Activated effector memory CD4-positive, alpha-beta T cell treated with anti-CD3 and anti-CD28 coated beads, Interleukin-2, amount 50 U/mL, for 16 hours (primary cell): ENCODE data around the gene HK3.

Source experiments
- DNase-seq: peaks from one replicate; pipeline ENCODE4 v3.0.0-alpha.2; 2020

HK3 gene

GRCh38 chr5:176865964-176866363 is 33.2 kb downstream of the HK3 start:
- DNase-seq, result no peak

DNA sequence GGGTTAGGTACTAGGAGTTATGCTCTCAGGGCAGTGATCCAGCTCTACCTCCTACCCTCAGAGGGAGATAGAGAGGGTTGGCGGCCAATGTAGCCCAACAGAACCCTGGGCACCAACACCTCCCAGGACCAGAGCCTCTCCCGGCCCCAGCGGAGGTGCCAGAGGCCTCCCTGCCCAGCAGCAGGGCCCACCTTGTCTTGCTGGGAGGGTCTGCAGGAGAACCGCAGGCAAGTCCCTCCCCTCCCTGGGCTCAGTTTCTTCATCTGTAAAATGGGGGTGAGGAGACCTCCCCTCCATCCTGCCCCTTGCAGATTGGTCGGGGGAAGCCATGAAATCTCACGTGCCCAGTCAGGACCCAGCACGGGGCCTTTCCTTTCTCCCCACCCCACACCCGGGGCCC is 34.4 kb downstream of the HK3 start:
- no peak for DNase-seq

DNA sequence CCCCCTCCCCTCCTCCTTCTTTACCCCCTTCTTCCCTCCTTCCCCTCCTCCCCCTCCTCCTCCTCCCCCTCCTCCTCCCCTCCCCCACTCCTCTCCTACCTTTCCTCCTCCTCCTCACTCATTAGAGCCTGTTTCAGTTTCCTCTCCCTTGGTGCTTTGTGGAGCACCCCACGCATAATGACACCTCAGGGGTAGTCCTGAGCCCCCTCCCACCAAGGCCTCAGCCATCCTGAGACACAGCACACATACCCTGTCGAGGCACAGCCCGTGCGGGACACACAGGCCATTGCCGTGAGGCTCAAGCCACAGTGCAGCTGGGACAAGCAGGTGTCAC is 35.4 kb downstream of the HK3 start:
- no peak for DNase-seq

DNA sequence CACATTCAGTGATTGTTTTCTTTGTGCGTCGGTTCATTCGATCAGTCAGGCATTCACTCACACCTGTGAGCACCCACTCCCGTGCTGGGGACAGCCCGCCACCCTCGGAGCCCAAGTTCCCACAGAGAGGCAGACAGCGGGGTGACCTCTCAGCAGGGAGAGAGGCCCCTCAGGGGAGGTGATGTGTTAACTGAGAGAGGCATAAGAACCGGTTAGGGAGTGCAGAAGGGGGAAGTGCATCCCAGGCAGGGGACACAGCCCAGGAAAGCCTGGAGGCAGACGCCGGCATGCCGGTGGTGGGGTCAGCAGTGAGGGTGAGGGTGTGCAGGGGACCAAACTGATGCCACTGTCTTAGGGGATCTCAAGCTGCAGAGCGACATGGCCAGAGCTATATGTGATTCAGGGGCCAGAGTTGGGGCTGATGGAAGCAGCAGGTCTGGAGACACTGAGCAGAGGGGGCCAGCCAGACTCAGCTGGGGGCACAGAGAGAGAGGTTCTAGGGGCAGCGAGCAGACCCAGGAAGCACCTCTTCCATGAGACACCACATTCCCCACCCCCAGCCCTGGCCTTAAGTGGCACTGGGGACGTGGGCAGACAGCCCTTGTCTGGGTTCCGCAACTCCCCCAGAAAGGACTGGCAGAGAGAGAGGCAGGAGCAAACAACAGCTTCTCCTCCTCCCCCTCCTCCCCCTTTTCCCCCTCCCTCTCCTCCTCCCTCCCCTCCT is 35.9 kb downstream of the HK3 start:
- no peak for DNase-seq

DNA sequence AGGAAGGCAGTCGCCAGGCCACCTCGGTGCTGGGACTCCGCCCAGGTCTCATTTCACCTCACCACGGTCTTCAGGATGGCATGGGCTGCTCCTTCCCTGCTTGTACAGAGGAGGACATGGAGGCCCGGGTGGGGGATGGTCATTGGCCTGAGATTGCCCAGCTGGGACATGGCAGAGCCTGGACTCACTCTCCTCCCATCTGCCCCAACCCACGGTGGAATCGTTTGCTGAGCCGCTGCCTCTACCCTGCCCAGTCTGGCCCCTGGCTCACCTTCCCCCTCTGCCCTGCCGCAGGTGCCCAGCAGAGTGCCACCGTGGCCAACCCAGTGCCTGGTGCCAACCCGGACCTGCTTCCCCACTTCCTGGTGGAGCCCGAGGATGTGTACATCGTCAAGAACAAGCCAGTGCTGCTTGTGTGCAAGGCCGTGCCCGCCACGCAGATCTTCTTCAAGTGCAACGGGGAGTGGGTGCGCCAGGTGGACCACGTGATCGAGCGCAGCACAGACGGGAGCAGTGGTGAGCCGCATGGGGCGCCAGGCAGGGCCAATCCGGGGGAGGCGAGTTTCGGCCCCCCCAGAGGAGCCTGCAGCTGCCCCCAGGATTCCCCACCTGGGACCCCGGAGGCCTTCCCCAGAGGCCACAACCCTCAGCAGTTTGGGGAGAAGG is 36.7 kb downstream of the HK3 start:
- DNase-seq, result no peak

GRCh38 chr5:176861276-176861675 is 37.9 kb downstream of the HK3 start:
- DNase-seq, result no peak

DNA sequence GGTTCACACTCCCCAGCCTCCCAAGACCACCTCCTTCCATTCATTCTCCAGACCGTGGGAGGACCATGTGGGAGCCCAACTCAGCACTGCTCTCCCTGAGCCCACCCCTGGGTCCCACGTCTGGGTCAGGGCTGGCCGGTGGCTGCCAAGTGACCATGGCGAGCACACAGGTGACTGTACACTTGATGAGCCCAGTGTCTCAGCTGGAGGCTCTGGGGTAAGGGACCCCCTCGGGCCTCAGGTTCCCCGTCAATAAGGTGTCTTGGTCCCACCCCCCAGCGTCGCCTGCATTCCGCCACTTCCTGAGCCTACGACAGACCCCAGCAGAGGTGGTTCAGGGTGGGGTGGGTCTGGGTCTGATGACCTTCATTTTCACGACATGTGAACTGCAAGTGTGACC is 38.8 kb downstream of the HK3 start:
- DNase-seq, result no peak

DNA sequence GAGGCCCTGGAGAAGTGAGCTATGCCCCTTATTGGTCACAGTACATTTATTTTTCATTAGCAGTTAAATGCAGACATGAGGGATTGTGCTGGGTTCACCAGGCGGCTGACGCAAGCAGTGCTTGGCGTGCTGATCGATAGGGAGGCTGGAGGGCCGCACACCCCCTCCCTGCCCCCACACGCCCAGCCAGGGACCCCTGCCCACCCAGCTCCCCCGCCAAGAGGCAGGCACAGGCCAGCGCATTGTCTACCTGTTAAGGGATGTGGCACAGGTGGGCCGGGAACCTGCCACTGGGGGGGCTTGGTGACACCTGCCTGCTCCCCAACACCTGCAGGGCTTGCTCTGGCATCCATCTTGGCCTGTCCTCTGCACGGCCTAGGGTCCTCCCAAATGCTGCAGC is 39.2 kb downstream of the HK3 start:
- no peak for DNase-seq

- no peak for DNase-seq
Measured at GRCh38 chr5:176857894-176858273, 41.3 kb downstream of the HK3 start.

DNA sequence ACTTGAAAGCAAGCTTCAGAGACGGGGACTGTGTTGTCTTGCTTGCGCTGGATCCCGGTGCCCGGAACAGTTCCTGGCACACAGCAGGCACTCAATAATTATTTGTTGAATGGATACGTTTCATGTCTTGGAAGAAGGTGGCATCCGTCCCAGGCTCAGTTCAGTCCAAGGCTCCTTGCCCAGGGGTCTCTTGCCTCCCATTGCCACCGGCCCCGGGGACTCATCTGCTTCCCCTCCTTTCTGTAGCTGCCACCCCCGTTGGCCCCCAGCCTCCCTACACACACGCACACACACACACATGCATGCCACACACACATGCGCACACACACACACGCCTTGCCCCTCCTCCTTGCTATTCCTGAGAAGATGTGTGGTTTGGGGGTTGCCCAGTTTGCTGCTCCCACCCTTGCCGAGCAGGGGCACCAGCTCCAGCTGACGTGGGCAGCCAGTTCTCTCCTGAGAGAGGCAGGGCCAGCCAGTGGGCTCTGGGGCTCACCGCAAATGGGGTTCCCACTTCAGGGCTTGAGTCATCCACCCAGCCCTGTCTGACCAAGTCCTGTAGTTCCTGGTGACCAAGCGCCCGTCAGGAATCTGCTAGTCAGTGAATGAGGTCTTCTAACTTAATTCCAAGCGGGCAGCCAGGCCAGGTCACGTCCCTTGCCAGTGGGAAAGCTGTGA is 41.8 kb downstream of the HK3 start:
- DNase-seq, result no peak

DNA sequence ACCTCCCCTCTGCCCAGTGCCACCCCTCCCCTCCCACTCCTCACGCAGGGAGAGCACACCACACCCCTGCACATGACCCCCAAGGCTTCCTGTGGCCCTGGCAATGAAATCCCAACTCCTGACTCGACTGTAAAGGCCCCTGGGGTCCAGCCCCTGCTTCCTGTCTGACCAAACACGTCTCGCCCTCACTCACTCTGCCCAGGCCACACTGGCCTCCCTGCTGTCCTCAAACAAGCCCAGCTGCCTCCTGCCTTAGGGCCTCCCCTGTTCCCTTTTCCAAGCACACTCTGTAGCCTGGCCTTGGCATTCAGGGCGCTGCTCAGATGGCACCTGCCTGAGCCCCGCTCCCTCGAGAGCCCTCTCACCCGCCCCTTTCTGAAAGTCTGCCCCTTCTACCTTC is 42.4 kb downstream of the HK3 start:
- no peak for DNase-seq

DNA sequence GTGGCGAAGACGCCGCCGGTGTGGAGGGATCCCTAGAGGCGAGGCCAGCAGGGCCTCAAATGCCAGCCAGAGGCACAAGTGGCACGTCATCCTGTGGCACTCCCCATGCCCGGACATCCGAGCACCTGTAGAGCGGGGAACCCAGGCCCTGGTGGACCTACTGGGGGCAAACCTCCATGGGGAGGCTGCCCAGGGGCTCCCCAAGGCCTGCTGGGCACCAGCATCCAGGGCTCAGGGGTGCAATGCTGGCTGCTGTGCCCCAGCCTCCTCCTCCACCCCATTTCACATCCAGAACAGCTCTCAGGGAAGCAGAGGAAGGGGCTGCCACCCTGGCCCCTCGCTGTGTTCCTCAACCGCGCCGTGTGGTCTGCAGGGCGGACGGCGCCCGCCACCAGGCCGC is 43.5 kb downstream of the HK3 start:
- DNase-seq, result no peak

- no peak for DNase-seq
Measured at GRCh38 chr5:176854164-176854563, 45.0 kb downstream of the HK3 start.

- no peak for DNase-seq
Measured at GRCh38 chr5:176853151-176853778, 45.9 kb downstream of the HK3 start.

GRCh38 chr5:176851871-176852658 is 47.1 kb downstream of the HK3 start:
- DNase-seq, result no peak

- no peak for DNase-seq
Measured at GRCh38 chr5:176851380-176851779, 47.8 kb downstream of the HK3 start.

- no peak for DNase-seq
Measured at GRCh38 chr5:176850371-176851245, 48.5 kb downstream of the HK3 start.

- DNase-seq, result no peak
Measured at GRCh38 chr5:176849611-176850227, 49.4 kb downstream of the HK3 start.

- DNase-seq, result no peak
Measured at GRCh38 chr5:176848651-176849050, 50.5 kb downstream of the HK3 start.

DNA sequence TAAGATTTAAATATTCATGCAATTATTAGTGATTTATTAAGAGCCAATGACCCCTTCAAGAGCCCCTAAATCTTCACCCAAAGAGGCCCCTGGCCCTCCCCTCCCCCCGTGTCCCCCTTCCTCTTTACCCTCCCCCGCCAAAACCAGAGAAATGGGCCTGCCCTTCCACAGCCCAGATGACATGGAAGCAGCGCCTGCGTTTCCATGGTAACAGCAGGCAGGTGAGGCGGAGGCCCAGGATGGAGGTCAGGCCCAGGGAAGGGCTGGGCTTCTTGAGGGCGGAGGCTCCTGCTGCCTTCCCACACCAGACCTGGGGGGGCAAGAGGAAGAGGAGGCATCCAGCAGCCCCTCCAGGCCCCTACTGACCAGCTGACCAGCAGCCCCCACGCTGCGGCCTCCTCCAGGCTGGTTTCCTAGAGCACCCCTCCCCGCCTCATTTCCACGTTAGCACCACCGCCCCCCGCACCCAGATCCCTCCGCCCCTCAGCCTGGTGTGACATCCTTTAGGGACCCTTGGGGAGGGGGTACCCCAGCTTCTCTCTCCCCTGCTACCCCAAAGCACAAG is 51.3 kb downstream of the HK3 start:
- DNase-seq, result no peak

- DNase-seq, result no peak
Measured at GRCh38 chr5:176847148-176847547, 52.0 kb downstream of the HK3 start.
